Breast epithelium (tissue), 4 donors: ENCODE measurements around the gene BCL2L12. TPM values are rescaled to one million over a fixed set of nuclear protein-coding genes. Genes with fewer than 3 reads are reported as not detected.

Source experiments
- DNase-seq, 2 donors: peaks; one replicate each; pipeline ENCODE4 v3.0.0-alpha.2; 2019; ENCODE audit warnings: low spot score in 2 of 2
- H3K27ac ChIP-seq, 2 donors: fragments of 200-600 bp; sonication (generic) in 1 of 2; one replicate each; pipeline ENCODE4 v1.5.1; 2016 to 2019; ENCODE audit warnings: mild to moderate bottlenecking in 1 of 2
- H3K27me3 ChIP-seq, 2 donors: fragments of 200-600 bp; sonication (generic) in 1 of 2; one replicate each; pipeline versions ENCODE4 v1.5.1 to v1.6.0; 2017 to 2019; ENCODE audit warnings: control low read depth in 1 of 2, mild to moderate bottlenecking in 1 of 2
- H3K36me3 ChIP-seq: fragments of 200-600 bp; one replicate; pipeline ENCODE4 v1.5.1; 2019
- H3K4me1 ChIP-seq, 2 donors: fragments of 200-600 bp; sonication (generic); one replicate each; pipeline ENCODE4 v1.5.1; 2016 to 2019; ENCODE audit warnings: control low read depth in 1 of 2
- H3K4me3 ChIP-seq, 3 donors: fragments of 200-600 bp; sonication (generic); 1 replicate in 2 of 3; 2 replicates in 1 of 3; pipeline ENCODE4 v1.5.1; 2016 to 2019; ENCODE audit warnings: mild to moderate bottlenecking in 3 of 3, moderate library complexity in 2 of 3
- H3K9me3 ChIP-seq, 2 donors: fragments of 200-600 bp; sonication (generic) in 1 of 2; one replicate each; pipeline ENCODE4 v1.5.1; 2016 to 2019; ENCODE audit warnings: control low read depth in 1 of 2
- POLR2A ChIP-seq: fragments of 450-650 bp; IDR thresholded peaks from one replicate; pipeline ENCODE4 v1.6.1; 2016; ENCODE audit warnings: antibody characterized with exemption, mild to moderate bottlenecking, moderate library complexity
- POLR2AphosphoS5 ChIP-seq, 3 donors: sonication (generic); formaldehyde crosslinking; IDR thresholded peaks; one replicate each; pipeline ENCODE4 v1.6.1; 2017; ENCODE audit warnings: antibody characterized with exemption in 3 of 3
- intact Hi-C: fragments of 100-400 bp; cut with DNase I; formaldehyde crosslinking; loops from one replicate; pipeline ENCODE4 v1.15.1; 2023; ENCODE audit warnings: low total_unique reads
- total RNA-seq, 3 donors: library from RNA; depleted of rRNA; stranded (reverse); fragments of >200 nt; gene quantifications; one replicate each; pipeline ENCODE4 v1.1.0, GENCODE V29; 2016
- TF ChIP-seq, protein P1 (sequence below), 3 donors: fragments of 450-650 bp; IDR thresholded peaks; one replicate each; pipeline ENCODE4 v1.5.1; 2016 to 2017; ENCODE audit warnings: antibody characterized with exemption in 3 of 3, mild to moderate bottlenecking in 3 of 3, moderate library complexity in 3 of 3

Gene BCL2L12
- total RNA-seq, 3 donors from 2014 or later = 5.1 to 11.7 (median 8.5) TPM

- no peak for DNase-seq
- H3K4me3 ChIP-seq = no peak overlapping the region
- no peaks in the 10 kb centered on the region for H3K27me3 ChIP-seq
- H3K9me3 ChIP-seq = no peaks in the 10 kb centered on the region
- H3K36me3 ChIP-seq = no peaks in the 10 kb centered on the region
- TF ChIP-seq, protein P1, sequence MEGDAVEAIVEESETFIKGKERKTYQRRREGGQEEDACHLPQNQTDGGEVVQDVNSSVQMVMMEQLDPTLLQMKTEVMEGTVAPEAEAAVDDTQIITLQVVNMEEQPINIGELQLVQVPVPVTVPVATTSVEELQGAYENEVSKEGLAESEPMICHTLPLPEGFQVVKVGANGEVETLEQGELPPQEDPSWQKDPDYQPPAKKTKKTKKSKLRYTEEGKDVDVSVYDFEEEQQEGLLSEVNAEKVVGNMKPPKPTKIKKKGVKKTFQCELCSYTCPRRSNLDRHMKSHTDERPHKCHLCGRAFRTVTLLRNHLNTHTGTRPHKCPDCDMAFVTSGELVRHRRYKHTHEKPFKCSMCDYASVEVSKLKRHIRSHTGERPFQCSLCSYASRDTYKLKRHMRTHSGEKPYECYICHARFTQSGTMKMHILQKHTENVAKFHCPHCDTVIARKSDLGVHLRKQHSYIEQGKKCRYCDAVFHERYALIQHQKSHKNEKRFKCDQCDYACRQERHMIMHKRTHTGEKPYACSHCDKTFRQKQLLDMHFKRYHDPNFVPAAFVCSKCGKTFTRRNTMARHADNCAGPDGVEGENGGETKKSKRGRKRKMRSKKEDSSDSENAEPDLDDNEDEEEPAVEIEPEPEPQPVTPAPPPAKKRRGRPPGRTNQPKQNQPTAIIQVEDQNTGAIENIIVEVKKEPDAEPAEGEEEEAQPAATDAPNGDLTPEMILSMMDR (IDR thresholded peaks at IDR 0.05) = no peak
- TF ChIP-seq POLR2AphosphoS5 (IDR thresholded peaks at IDR 0.05) = no peak
- TF ChIP-seq POLR2A = no peak
- peaks cover 11 to 12% of the 10 kb centered on the region in 2 donors for H3K4me1 ChIP-seq
- H3K27ac ChIP-seq = peak overlapping the region; percentile 60 to 72
- intact Hi-C loops = no loop called here
These were observed 13.4 kb downstream of the BCL2L12 start for GRCh38 chr19:49678985-49679770.

DNA sequence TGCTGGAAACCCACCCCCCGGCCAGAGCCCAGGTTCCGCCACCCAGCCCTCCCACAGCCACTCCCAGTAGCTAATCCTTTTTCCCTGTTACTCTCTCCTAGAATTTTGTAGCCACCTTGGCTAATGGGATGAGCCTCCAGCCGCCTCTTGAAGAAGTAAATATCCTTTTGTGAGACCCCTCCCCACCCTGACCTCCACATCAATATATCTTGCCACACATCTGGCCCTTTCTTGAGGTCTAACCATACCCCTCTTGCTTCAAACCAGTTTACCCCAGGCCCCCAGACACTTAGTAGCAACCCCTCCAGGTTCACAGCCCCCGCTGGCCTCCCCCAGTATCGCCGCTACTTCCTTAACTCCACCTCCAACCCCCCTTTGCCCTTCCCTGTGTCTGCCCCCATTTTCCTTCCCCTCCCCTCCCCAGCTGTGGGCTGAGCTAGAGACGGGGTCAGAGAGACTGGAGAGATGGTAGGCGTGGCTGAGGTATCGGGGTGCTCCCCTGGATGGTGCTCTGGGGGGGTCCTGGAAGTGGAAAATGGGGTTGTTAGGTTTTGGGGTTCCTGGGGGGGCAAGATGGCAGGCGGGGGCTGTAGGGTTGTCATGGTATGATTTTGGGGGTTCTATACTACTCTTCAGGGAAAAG lies 14.2 kb downstream of the BCL2L12 start:
- DNase-seq = no peak

GRCh38 chr19:49680421-49681351 lies 15.0 kb downstream of the BCL2L12 start:
- H3K9me3 ChIP-seq = no peaks in the 10 kb centered on the region
- H3K4me1 ChIP-seq = peaks cover 11 to 12% of the 10 kb centered on the region in 2 donors
- TF ChIP-seq POLR2A (no peak), POLR2AphosphoS5 (IDR thresholded peaks at IDR 0.05) (peak in 1 of 3 donors; percentile 74)
- TF ChIP-seq, protein P1 (IDR thresholded peaks at IDR 0.05) = peak; percentile 89 to 98 (median 97)
- intact Hi-C loops = no loop called here
- H3K27ac ChIP-seq = peak overlapping the region; percentile 60 to 72
- DNase-seq = peak; percentile 82 to 91
- no peaks in the 10 kb centered on the region for H3K36me3 ChIP-seq
- no peaks in the 10 kb centered on the region for H3K27me3 ChIP-seq
- H3K4me3 ChIP-seq = peak overlapping the region in 2 of 3 donors; percentile 24 to 42

More for the DNA sequence above, 14.2 kb downstream of the BCL2L12 start:
- intact Hi-C loops = no loop called here
- H3K27ac ChIP-seq = peak overlapping the region; percentile 60 to 72
- H3K27me3 ChIP-seq = no peaks in the 10 kb centered on the region
- TF ChIP-seq POLR2A (no peak), POLR2AphosphoS5 (IDR thresholded peaks at IDR 0.05) (no peak)
- TF ChIP-seq, protein P1 (IDR thresholded peaks at IDR 0.05) = no peak
- peaks cover 11 to 12% of the 10 kb centered on the region in 2 donors for H3K4me1 ChIP-seq
- H3K9me3 ChIP-seq = no peaks in the 10 kb centered on the region
- peak overlapping the region in 2 of 3 donors; percentile 24 to 42 for H3K4me3 ChIP-seq
- no peaks in the 10 kb centered on the region for H3K36me3 ChIP-seq

DNA sequence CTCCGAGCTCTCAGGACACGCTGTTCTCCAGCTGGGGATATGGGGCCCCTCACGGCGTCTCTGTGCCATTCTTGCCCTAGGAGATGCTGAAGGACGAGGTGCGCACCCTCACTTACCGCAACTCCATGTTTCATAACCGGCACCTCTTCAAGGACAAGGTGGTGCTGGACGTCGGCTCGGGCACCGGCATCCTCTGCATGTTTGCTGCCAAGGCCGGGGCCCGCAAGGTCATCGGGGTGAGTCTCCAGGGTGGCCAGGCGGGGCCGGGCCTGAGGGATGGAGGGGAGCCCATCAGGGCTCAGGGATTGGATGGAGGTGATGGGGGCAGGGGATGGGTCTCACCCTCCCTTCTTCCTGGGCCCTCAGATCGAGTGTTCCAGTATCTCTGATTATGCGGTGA lies 16.1 kb downstream of the BCL2L12 start:
- no peaks in the 10 kb centered on the region for H3K27me3 ChIP-seq
- no peaks in the 10 kb centered on the region for H3K36me3 ChIP-seq
- H3K4me3 ChIP-seq = no peak overlapping the region
- no peak for DNase-seq
- no peaks in the 10 kb centered on the region for H3K9me3 ChIP-seq
- no peak overlapping the region for H3K27ac ChIP-seq
- intact Hi-C loops = no loop called here
- TF ChIP-seq, protein P1 (IDR thresholded peaks at IDR 0.05) = no peak
- no peak for TF ChIP-seq POLR2A
- TF ChIP-seq POLR2AphosphoS5 (IDR thresholded peaks at IDR 0.05) = no peak
- H3K4me1 ChIP-seq = peaks cover 11 to 12% of the 10 kb centered on the region in 2 donors
